DMS53 (cell line): ENCODE measurements around the gene ERVW-1.
"Not testable (repeated sequence)": the region's sequence is repeated elsewhere in the genome, so short reads cannot be mapped to it uniquely, and the experiment has no call there.

Experiments
- DNase-seq: peaks from one replicate; lab custom pipeline; 2025; lab: John Stamatoyannopoulos, UW

Gene ERVW-1, protein sequence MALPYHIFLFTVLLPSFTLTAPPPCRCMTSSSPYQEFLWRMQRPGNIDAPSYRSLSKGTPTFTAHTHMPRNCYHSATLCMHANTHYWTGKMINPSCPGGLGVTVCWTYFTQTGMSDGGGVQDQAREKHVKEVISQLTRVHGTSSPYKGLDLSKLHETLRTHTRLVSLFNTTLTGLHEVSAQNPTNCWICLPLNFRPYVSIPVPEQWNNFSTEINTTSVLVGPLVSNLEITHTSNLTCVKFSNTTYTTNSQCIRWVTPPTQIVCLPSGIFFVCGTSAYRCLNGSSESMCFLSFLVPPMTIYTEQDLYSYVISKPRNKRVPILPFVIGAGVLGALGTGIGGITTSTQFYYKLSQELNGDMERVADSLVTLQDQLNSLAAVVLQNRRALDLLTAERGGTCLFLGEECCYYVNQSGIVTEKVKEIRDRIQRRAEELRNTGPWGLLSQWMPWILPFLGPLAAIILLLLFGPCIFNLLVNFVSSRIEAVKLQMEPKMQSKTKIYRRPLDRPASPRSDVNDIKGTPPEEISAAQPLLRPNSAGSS

DNA sequence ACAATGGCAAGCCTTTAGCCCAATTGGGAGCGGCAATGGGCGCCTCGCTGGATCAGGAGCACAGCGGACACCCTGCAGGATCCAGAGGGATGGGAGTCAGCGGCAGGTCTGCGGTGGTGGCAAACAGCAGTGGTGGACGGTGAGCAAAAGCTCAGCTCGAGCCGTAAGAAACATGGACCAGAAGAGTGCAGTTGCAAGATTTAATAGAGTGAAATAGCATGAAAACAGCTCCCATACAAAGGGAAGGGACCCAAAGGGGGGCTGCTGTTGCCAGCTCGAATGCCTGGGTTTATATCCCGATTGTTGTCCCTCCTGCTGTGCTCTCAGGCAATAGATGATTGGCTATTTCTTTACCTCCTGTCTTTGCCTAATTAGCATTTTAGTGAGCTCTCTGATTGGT, at the start of gene ERVW-1:
Gene ERVW-1 (minus strand): TSS at position 266 of the 400 bp plus-strand sequence. CDS start 7,565 bp downstream, outside the sequence.
- not testable (repeated sequence) for DNase-seq

DNA sequence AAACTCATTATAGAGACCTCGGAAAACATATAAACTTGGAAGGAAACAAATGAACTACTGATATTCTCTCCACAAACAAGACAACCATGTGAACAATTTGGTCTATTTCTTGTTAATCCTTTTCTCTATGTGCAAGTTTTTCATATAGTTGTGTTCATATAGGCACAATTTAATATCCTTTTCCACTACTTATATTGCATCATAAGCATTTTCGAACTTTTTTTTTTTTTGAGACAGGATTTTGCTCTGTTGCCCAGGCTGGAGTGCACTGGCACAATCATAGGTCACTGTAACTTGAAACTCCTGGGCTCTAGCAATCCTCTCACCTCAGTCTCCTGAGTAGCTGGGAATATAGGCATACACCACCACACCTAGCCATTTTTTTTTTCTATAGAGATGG, 45.4 kb upstream of the ERVW-1 start:
- DNase-seq: no peak

DNA sequence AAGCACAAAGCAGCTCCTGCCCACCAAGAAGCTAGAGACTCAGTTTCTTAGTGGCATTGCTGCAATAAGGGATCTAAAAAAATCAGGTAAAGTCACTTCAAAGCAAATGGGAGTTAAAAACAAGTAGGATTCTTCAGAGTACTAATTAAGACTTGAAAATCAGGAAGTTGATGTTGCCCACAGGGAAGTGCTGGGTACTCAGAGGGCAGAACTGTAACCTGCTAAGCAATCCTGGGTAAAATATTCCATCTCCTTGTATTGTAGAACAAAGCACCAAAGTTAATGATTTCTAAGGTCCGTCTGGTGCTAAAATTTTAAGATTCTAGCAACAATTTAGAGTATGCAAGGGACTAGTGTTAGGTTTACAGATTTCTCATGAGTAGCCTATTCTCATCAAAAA, 42.3 kb upstream of the ERVW-1 start:
- DNase-seq: no peak

DNA sequence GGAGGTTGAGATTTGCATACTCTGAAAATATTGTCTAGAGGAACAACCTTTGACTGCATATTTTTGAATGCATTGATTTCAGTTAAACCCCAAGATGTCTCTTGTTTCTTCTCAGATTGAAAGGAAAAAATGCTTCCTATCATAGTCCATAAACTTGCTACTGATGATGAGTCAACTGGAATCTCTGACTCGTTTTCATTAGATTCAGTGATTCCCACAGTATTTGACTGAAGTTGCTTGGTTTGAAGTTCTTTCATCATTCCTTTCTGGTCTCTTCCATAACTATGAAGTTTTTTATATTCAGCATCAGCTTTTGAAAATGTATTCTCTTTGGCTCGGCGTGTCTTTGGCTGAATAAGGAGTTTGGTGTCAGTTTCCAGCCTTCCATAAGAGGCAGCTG, 39.9 kb upstream of the ERVW-1 start:
- no peak for DNase-seq

DNA sequence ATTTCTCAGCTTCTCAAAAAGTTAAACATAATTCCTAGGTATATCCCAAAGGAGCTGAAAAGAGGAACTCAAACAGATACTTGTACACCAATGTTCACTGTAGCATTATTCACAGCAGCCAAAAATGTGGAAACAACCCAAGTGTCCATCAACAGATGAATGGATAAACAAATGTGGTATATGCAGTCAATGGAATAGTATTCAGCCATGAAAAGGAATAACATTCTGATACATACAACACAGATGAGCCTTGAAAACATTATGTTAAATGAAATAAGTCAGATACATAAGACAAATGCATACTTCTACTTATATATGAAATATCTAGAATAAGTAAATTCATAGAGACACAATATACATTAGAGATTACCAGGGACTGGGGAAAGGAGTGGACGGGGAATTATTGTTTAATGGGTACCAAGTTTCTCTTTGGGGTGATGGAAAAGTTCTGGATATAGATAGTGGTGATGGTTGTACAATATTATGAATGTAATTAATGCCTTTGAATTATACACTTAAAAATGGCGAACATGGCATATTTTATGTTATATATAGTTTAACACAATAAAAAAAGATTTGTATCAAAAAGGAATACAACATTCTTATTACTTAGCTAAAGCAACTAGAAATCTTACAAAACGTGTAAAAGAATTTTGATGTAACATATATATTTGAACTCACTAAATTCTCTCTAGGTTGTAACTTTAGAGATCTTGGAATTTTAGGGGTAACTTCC, 35.6 kb upstream of the ERVW-1 start:
- DNase-seq: no peak

DNA sequence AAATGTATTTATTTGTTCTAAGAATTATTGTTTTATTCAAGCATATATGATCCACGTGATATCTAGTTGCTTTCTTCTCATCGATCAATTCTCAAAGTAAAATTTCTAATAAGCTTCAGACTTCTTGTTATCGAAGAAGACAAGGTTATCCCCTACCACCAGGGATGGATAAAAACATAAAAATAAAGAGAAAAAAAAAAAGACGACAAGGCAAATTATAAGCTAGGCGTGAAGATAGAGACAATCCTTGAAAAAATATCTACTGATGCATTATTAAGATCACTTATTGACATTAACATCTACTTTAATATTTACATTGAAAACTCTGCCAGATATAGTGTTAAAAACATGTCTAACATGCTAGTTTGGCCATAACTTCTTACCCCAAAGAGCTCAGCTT, 31.2 kb upstream of the ERVW-1 start:
- DNase-seq: no peak

DNA sequence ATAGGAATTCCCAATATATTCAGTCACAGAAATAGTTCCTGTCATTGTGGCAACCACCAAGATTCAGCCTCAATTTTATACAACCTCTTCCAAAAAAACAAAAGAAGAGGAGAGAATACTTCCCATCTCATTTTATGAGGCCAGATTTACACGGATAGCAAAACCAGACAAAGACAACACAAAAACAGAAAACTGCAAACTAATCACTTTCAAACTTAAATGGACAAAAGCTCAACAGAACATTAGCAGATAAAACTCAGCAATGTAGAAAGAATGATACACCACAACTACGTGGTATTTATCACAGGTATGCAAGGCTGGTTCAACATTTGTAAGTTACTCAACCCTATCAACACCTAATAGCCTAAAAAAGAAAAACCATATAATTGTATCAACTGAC, 28.6 kb upstream of the ERVW-1 start:
- no peak for DNase-seq

DNA sequence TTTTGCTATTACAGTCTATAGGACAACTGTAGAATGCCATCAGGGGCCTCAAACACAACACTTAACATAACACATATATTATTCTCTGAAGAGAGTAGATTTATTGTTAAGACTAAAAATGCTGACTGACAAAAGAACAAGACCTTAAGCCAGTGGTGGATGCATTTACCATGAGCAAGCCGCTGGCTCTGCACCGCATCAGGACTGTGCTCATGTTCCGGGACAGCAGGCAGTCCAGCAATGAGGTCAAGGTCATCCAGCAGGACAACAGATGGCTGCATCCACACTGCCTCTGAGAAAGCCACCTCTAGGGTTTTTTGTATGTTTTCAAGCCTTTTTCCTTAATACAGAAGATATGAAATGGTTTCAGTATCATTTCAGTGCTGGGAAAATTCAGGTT, 26.8 kb upstream of the ERVW-1 start:
- DNase-seq: no peak

DNA sequence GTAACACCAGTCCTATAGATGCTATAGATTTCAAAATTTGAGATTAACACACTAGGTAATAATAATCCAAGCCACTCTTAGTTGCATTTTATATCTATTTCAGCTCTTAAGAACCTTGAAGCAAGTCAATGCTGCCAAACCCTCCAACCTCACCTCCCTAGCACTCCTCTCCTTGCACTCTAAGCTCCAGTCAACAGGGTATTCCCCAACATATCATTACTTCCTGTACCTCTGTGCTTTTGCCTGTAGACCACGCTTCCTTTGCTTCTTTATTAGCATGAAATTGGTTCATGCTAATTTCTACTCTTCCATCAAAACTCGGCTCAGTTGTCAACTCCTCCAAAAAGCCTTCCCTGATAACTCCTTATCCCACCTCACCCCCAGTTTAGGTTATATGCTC, 26.0 kb upstream of the ERVW-1 start:
- no peak for DNase-seq

DNA sequence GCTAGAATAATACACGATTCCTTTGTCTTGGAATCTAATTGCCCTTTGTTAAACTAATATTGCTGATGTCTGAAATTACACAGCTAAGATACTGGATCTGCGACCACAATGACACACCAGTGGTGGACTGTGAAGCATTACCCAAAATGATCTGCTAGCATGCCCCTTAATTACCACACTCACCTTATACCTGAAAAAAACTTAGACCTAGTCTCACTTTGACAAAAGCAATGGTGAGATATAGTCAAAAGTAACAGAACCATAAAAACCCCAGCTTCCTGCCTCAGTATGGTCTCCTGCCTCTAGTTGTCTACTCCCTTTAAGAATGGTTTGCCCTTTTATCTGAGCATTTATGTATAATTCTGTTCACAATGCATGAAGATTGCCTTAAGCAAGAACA, 20.8 kb upstream of the ERVW-1 start:
- no peak for DNase-seq

DNA sequence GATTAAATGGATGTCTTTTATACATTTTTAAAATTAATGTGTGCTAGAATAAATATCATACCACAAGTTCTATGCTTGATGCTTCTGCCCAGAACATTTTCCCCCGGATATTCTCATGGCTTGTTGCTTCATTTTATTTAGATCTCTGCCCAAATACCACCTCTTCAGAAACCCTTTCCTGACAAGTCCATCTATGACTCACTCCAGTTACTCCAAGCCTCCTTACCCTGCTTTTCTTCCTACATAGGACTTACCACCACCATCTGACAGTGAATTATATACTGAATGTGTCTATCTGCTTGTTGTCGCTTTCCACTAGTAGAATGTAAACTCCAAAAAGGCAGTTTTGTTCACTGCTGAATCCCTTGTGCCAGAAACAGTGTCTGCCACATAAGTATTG, 19.1 kb upstream of the ERVW-1 start:
- DNase-seq: no peak

DNA sequence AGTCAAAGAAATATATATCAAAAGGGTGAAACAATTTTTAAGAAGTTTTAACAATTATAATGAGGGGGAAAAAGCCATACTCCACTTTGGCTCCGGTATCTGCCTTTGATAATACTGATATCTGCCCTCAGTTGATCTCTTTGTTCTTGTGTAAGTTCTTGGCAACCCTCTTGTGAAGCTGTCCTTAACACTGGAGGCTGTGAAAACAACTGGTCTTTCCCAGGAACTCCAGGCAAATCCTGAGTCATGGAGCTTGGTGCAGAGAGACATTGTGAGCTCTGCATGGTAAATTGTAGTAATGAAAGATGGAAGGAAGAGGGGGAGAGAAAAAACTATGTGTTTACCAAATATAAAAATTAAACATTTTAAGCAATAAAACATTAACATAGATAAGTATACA, 11.9 kb upstream of the ERVW-1 start:
- no peak for DNase-seq

DNA sequence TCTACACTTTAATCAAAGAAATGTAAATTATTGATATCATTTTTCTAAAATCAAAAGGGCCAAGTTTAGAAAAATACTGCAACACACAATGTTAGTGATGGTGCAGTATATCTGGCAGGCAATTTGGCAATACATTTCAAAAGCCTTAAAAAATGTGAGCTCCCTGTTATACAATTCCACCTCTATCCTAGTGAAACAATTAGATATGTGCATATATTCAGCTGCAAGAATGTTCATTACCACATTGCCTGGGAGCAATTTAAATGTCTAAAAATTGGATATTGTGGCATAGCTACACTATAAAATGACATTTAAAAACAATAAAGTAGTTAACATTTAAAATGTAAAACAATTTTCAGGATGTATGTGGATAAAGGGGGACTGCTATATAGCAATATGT, 10.1 kb upstream of the ERVW-1 start:
- no peak for DNase-seq

DNA sequence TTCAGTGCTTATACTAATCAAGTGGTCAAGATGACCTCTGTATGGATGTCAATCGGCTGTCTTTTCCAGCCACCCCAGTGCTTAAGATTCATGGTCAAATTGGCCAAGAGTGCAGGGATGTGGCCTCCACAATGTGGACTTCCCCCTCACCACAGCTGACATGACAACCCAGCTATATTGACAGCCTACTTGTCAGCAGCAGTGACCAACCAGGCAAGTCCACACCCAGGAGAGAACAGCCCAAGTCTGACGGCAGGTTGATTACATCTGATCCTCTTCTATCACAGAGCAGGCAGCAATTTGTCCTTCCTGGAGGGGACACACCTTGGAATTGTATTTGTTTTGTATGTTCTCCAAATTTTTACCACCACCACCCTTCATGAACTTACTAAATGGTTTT, 8.2 kb upstream of the ERVW-1 start:
- no peak for DNase-seq

DNA sequence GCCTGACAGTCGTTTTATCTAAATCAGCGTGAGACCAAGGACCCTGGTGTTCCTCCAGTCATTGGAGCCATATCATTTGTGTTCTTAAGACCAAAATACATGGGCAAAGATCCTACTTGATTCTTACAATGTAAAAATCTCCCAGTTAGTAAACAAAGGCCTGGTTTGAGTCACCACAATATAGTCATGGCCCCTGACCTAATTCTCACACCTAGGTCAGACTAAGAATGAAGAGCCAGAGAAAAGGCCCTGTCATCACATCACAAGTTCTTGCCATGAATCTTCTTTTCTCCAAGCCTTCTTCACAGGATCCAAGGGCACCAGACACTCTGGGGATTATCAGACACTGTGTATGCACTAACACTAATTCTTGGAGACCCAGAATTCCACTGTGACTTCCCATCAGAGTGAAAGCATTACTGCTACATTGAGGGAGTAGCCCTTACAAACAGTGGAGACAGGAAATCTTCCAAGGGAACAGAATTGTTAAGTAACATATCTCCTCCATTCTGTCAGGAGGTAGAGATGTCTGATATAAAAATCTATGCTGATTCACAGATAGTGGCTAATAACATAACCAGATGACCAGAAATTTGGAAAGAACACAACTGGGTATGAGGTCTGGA, 7.6 kb upstream of the ERVW-1 start:
- no peak for DNase-seq

DNA sequence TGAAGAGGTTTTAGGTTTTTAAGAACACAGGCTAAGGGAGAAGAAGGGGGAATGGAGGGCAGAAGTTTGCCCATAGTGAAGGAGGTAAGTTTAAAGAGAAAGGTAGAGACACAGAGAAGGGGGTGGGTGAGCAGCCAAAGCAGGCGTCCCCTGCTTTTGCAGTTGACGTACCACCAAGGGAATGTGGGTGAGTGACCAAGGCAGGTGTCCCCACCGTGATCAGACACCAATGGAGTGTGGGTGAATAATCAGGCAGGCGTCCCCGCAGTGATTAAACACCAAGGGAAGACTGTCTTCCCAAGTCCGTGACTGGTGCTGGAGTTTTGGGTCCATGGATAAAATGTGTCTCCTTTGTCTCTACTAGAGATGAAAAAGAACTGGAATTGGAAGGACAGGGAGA, 6.5 kb upstream of the ERVW-1 start:
- not testable (repeated sequence) for DNase-seq

DNA sequence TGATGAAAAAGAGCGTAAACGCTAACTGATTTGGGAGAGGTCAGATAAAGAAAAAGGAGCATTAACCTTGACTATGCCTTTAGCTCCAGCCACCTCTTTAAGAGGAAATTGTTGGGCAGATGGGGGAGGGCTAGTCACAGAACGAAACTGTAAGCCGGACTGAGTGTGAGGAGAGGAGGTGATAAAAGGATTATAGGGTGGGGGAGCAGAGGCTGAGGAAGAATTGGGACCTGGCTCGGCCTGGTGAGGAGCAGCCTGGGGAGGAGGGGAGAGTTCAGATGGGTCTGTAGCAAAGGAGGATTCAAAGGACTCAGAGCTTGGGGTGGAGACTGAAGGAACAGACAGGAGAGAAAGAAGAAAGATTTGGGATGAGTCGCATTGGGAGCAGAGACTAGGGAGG, 5.9 kb upstream of the ERVW-1 start:
- not testable (repeated sequence) for DNase-seq

DNA sequence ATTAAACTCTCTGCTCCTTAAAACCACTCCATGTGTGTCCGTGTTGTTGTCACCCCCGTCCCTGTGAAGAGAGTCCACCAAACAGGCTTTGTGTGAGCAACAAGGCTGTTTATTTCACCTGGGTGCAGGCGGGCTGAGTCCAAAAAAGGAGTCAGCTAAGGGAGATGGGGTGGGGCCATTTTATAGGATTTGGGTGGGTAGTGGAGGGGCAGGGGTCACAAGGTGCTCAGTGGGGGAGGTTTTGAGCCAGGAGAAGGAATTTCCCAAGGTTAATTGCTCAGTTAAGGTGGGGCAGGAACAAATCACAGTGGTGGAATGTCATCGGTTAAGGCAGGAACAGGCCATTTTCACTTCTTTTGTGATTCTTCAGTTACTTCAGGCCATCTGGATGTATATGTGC, 1.4 kb upstream of the ERVW-1 start:
- not testable (repeated sequence) for DNase-seq

DNA sequence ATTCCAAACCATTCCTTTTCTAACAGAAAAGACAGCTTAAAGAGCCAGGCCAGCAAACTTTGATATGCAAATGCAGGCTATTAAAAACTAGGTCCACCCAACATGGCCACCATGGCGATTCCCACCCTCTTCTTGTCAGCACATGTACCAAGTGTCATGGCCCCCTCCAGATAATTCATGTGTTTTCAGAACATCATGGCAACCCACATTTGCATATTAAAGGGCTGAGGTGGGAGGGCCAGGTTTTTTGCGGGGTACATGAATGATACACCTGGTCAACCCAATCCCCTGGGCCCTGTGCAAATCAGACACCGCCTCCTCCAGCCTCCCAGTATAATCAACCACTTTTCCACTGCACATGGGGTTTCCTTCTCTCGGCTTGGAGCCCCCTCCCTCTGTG, 965 bp upstream of the ERVW-1 start:
- no peak for DNase-seq

DNA sequence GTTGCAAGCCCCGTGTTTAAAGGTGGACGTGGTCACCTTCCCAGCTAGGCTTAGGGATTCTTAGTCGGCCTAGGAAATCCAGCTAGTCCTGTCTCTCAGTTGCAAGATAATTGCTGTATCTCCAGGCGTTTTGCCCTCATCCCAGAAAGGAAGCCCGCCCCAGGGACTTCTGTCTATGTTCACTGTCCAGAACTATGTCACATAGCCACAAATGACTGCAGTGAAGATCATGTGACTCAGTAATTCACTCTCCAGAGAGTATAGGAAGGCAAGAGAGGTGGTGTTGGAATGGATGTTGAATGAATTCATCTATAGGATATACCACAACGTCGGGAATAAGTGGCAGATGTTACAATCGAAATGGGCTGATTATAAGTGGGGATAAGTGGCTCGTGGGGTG, 349 bp upstream of the ERVW-1 start:
- no peak for DNase-seq

DNA sequence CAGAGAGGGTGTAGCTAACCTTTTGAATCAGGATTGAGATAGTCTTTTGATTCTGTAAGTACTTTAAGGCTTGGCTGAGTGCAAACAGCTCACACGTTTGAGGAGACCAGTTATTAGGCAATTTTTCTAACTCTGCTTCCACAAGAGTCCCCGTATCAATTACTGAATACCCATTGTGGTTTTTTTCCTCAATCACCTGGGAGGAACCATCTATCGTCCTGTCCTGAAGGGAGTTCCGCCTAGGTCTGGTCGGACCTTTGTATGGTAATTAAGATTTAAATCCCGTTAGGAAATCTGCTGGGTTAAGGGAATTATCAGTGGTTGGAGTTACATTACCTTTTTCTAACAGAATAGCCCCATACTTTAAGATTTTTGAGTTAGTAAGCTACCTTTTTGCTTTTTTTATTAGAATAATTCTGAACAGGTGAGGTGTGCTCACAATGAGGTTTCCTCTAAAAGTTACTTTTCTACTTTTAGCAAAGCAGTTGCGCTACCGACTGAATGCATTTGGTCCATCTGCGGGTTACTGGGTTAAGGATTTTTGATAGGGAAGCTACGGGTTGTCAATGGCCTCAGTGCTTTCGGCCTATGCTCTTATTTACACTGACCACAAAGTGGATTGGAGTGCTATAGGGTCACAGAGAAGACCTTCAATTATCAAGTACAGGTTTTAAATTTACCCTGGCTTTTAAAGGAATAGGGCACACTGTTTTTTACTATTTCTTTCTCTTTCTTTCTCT, 1.7 kb downstream of the ERVW-1 start:
- DNase-seq: not testable (repeated sequence)

DNA sequence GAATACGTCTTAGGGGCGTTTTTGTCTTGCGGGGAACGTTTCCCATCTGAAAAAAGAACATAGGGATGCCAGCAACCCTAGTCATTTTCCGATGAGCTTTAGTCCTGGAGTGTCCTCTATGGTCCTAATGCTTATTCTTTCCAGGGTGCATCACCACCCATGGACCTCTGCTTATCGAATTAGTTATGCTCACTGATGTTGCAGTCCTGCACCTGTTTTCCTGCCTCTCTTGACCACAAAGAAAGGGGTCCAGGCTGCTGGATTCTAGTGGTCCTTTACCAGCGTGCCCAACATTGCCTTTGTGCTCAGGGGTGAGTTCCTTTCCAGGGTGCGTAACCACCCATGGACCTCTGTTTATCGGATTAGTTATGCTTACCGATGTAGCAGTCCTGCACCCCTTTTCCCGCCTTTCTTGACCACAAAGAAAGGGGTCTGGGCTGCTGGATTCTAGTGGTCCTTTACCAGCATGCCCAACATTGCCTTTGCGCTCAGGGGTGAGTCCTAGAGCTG, 2.4 kb downstream of the ERVW-1 start:
- DNase-seq: not testable (repeated sequence)
